Neural progenitor cell (in vitro differentiated cells): ENCODE results near the gene SIGLEC6.

Experiments used
- CTCF ChIP-seq: fragments of 200-600 bp; sonication (generic); IDR thresholded peaks from 2 replicates; pipeline ENCODE4 v1.5.1; 2017; ENCODE audit warnings: antibody characterized with exemption, mild to moderate bottlenecking
- EZH2 ChIP-seq: fragments of 200-600 bp; sonication (generic); IDR thresholded peaks from 2 replicates; pipeline ENCODE4 v1.6.1; 2017; ENCODE audit warnings: antibody characterized with exemption, mild to moderate bottlenecking, moderate library complexity
- EZH2phosphoT487 ChIP-seq: fragments of 200-600 bp; sonication (generic); IDR thresholded peaks from 2 replicates; pipeline ENCODE4 v1.6.1; 2017; ENCODE audit warnings: antibody characterized with exemption

GRCh38 chr19:51508059-51508733 lies 23.3 kb downstream of the SIGLEC6 start:
- TF ChIP-seq EZH2 (no peak), CTCF (no peak), EZH2phosphoT487 (no peak)
